Esophagus muscularis mucosa (tissue), 3 donors: ENCODE results near the gene SEC14L1.

Experiments
- CTCF ChIP-seq, 3 experiments: fragments of 200-600 bp in 2 of 3; fragments of 450-650 bp in 1 of 3; sonication (generic) in 2 of 3; IDR thresholded peaks; one replicate each; pipeline ENCODE4 v1.5.1; 2017 to 2019; ENCODE audit warnings: antibody characterized with exemption in 3 of 3, mild to moderate bottlenecking in 2 of 3, moderate library complexity in 1 of 3
- POLR2A ChIP-seq: fragments of 450-650 bp; IDR thresholded peaks from one replicate; pipeline ENCODE4 v1.6.1; 2017; ENCODE audit warnings: antibody characterized with exemption, moderate library complexity, mild to moderate bottlenecking, low read depth

GRCh38 chr17:77248216-77249114 is 107.7 kb downstream of the SEC14L1 start:
- no peak for TF ChIP-seq CTCF (IDR thresholded peaks at IDR 0.05)
- no peak for TF ChIP-seq POLR2A
